ENCODE measurements around the gene RABGGTA.

The RABGGTA gene

GRCh38 chr14:24260026-24260779 is 11.2 kb downstream of the RABGGTA start:
- no peak for TF ChIP-seq CTCF (IDR thresholded peaks at IDR 0.05; ENCODE audit: control extremely low read depth, extremely low read depth, low read depth, missing control alignments)
- CTCF ChIA-PET = interaction anchor here (1.0 to 2.1 kb wide), 3 partner anchors 30 to 73 kb away, joined by 3 to 9 read pairs (median 3); no protein-coding TSS in a partner anchor

GRCh38 chr14:24259282-24260025 is 11.9 kb downstream of the RABGGTA start:
- DNase-seq (ENCODE audit: extremely low spot score) = no peak
- ChIA-PET POLR2A (no interaction called here), CTCF (interaction anchor here (0.7 to 2.1 kb wide), 4 partner anchors 12 to 48 kb away, joined by 3 to 10 read pairs (median 7); partner anchors contain the start of genes CIDEB, RABGGTA and TINF2)
- no peak for TF ChIP-seq CTCF (IDR thresholded peaks at IDR 0.05; ENCODE audit: control extremely low read depth, extremely low read depth, low read depth, missing control alignments)

More at GRCh38 chr14:24260026-24260779, 11.2 kb downstream of the RABGGTA start:
- DNase-seq (ENCODE audit: extremely low spot score) = no peak
- POLR2A ChIA-PET = interaction anchor here (0.7 to 2.0 kb wide), 2 partner anchors 8 to 17 kb away, joined by 3 to 5 read pairs; no protein-coding TSS in a partner anchor

GRCh38 chr14:24258548-24259265 is 12.7 kb downstream of the RABGGTA start:
- CTCF ChIA-PET = interaction anchor here (0.8 to 2.3 kb wide), 6 partner anchors 11 to 39 kb away, joined by 3 to 10 read pairs (median 6); partner anchors contain the start of genes RABGGTA and TINF2
- TF ChIP-seq CTCF (IDR thresholded peaks at IDR 0.05; ENCODE audit: control extremely low read depth, extremely low read depth, low read depth, missing control alignments) = no peak
- no peak for DNase-seq (ENCODE audit: extremely low spot score)
- POLR2A ChIA-PET = no interaction called here

GRCh38 chr14:24258119-24258518 is 13.3 kb downstream of the RABGGTA start:
- no peak for DNase-seq (ENCODE audit: extremely low spot score)
- ChIA-PET POLR2A (no interaction called here), CTCF (interaction anchor here (1.3 to 2.3 kb wide), 5 partner anchors 11 to 24 kb away, joined by 3 to 10 read pairs (median 7); partner anchors contain the start of genes RABGGTA and TINF2)
- TF ChIP-seq CTCF (IDR thresholded peaks at IDR 0.05; ENCODE audit: control extremely low read depth, extremely low read depth, low read depth, missing control alignments) = no peak

- TF ChIP-seq CTCF (IDR thresholded peaks at IDR 0.05; ENCODE audit: control extremely low read depth, extremely low read depth, low read depth, missing control alignments) = no peak
- ChIA-PET CTCF (interaction anchor here (0.7 to 2.3 kb wide), 6 partner anchors 10 to 51 kb away, joined by 3 to 11 read pairs (median 4); partner anchors contain the start of genes CIDEB and TINF2), POLR2A (interaction anchor here (0.7 kb wide), 1 partner anchor 44 kb away, joined by 3 read pairs; the partner anchor contains the start of gene CHMP4A)
- DNase-seq (ENCODE audit: extremely low spot score) = no peak
Observed at GRCh38 chr14:24256960-24257359, 14.4 kb downstream of the RABGGTA start.
